GM12878 (cell line): ENCODE measurements around the gene CCS. TPM values are rescaled to one million over a fixed set of nuclear protein-coding genes. Genes with fewer than 3 reads are reported as not detected.

ENCODE experiments used
- ATAC-seq: fragments of 200-7000 bp; cut with Tn5 transposase; 3 replicates; pipeline ENCODE4 v1.9.1; 2020; ENCODE audit warnings: mild to moderate bottlenecking, moderate library complexity
- BruUV-seq: library from RNA; stranded (reverse); fragments of 400-500 nt; replicated peaks from 2 replicates; lab custom pipeline; 2021; lab: Mats Ljungman, UMichigan
- CTCF ChIA-PET: fragments of 300-600 bp; sonication (Branson Sonifier 250); formaldehyde crosslinking; extraction: SDS; loops from one replicate; lab custom pipeline; 2021; ENCODE audit warnings: inconsistent platforms; lab: Yijun Ruan, JAX
- POLR2A ChIA-PET: fragments of 350-600 bp; formaldehyde crosslinking; extraction: SDS; loops from one replicate; lab custom pipeline; 2021; ENCODE audit warnings: inconsistent platforms; lab: Charles Lee
- RAD21 ChIA-PET: fragments of 300-600 bp; sonication (Branson Sonifier 250); formaldehyde crosslinking; loops from one replicate; lab custom pipeline; 2023; ENCODE audit warnings: antibody characterized with exemption; ENCODE audit not compliant: unreplicated experiment; lab: Charles Lee
- SMC1A ChIA-PET: fragments of 300-600 bp; sonication (Branson Sonifier 250); formaldehyde crosslinking; loops from one replicate; lab custom pipeline; 2023; ENCODE audit not compliant: unreplicated experiment, uncharacterized antibody; lab: Charles Lee
- DNase-seq: peaks from one replicate; pipeline ENCODE4 v3.0.0-alpha.2; 2011; ENCODE audit warnings: low read depth, low spot score
- FAIRE-seq: peaks from 3 replicates; lab custom pipeline; 2011; peaks lifted over from hg19 to GRCh38; lab: Jason Lieb, UNC
- H2AFZ ChIP-seq: 2 replicates; pipeline ENCODE4 v1.6.0; 2011; ENCODE audit warnings: low read depth, low read length, control low read depth; ENCODE audit not compliant: control insufficient read depth
- H3K27ac ChIP-seq: 2 replicates; pipeline ENCODE4 v1.5.1; 2011; ENCODE audit warnings: control low read depth; ENCODE audit not compliant: control insufficient read depth, insufficient read depth
- H3K27me3 ChIP-seq, 2 experiments: replicated peaks in 1 of 2; 2 replicates each; pipeline versions ENCODE4 v1.6.0 to v1.6.1; 2011; ENCODE audit warnings: low read length in 1 of 2; ENCODE audit not compliant: control insufficient read depth in 2 of 2, insufficient read depth in 2 of 2
- H3K36me3 ChIP-seq, 2 experiments: 2 replicates each; pipeline ENCODE4 v1.5.1; 2011; ENCODE audit warnings: low read length in 1 of 2; ENCODE audit not compliant: control insufficient read depth in 2 of 2, insufficient read depth in 2 of 2
- H3K4me1 ChIP-seq: 2 replicates; pipeline ENCODE4 v1.6.1; 2011; ENCODE audit warnings: mild to moderate bottlenecking, low read length, moderate library complexity, mixed read lengths; ENCODE audit not compliant: control insufficient read depth, insufficient read depth
- H3K4me2 ChIP-seq: 2 replicates; pipeline ENCODE4 v1.6.0; 2011; ENCODE audit warnings: control low read depth; ENCODE audit not compliant: control insufficient read depth, insufficient read depth
- H3K4me3 ChIP-seq: fragments of 200-600 bp; sonication (generic); 2 replicates; pipeline ENCODE4 v1.5.1; 2016
- H3K79me2 ChIP-seq: 2 replicates; pipeline ENCODE4 v1.6.0; 2011; ENCODE audit warnings: low read length; ENCODE audit not compliant: control insufficient read depth, insufficient read depth
- H3K9ac ChIP-seq: 2 replicates; pipeline ENCODE4 v1.8.0; 2011; ENCODE audit warnings: low read length, control low read depth, mixed read lengths; ENCODE audit not compliant: control insufficient read depth, insufficient read depth
- H3K9me3 ChIP-seq: replicated peaks from 3 replicates; pipeline ENCODE4 v1.5.1; 2011; ENCODE audit warnings: mild to moderate bottlenecking, low read length; ENCODE audit not compliant: control insufficient read depth, insufficient read depth
- H4K20me1 ChIP-seq: 2 replicates; pipeline ENCODE4 v1.6.0; 2011; ENCODE audit not compliant: control insufficient read depth, insufficient read depth
- CBFB ChIP-seq: IDR thresholded peaks from 2 replicates; pipeline ENCODE4 v1.6.1; 2016; ENCODE audit warnings: antibody characterized with exemption, low read depth
- E2F4 ChIP-seq: IDR thresholded peaks from 2 replicates; pipeline ENCODE4 v1.6.1; 2012; ENCODE audit warnings: low read depth, low read length, improper control_type of control experiment
- EP300 ChIP-seq, 2 experiments: fragments of 150-350 bp in 1 of 2; IDR thresholded peaks; 2 replicates each; pipeline ENCODE4 v1.6.1; 2011 to 2012; ENCODE audit warnings: low read depth in 2 of 2, low read length in 2 of 2, borderline replicate concordance in 1 of 2, improper control_type of control experiment in 1 of 2, inconsistent platforms in 1 of 2; ENCODE audit not compliant: control insufficient read depth in 1 of 2
- FOXM1 ChIP-seq: IDR thresholded peaks from 2 replicates; pipeline ENCODE4 v1.6.1; 2012; ENCODE audit warnings: low read depth, mild to moderate bottlenecking, inconsistent platforms, low read length, moderate library complexity
- GABPA ChIP-seq: IDR thresholded peaks from 2 replicates; pipeline ENCODE4 v1.6.1; 2014; ENCODE audit warnings: antibody characterized with exemption, low read depth, mild to moderate bottlenecking, inconsistent platforms
- HDAC6 ChIP-seq: fragments of 200-600 bp; sonication (generic); IDR thresholded peaks from one replicate; pipeline ENCODE4 v1.8.0; 2017; ENCODE audit warnings: antibody characterized with exemption; ENCODE audit not compliant: unreplicated experiment
- IKZF2 ChIP-seq, 2 experiments: fragments of 450-650 bp; IDR thresholded peaks; 2 replicates each; pipeline ENCODE4 v1.6.1; 2017; ENCODE audit warnings: mild to moderate bottlenecking in 2 of 2, moderate library complexity in 2 of 2
- KAT2A ChIP-seq: conservative IDR thresholded peaks from 2 replicates; pipeline ENCODE4 v1.6.1; 2011; ENCODE audit warnings: low read depth, low read length; ENCODE audit not compliant: control insufficient read depth
- POLR2AphosphoS5 ChIP-seq: IDR thresholded peaks from 2 replicates; pipeline ENCODE4 v1.6.1; 2011; ENCODE audit warnings: mild to moderate bottlenecking, low read length, inconsistent platforms
- USF2 ChIP-seq: IDR thresholded peaks from 2 replicates; pipeline ENCODE4 v1.6.1; 2011; ENCODE audit warnings: low read depth, low read length, improper control_type of control experiment, borderline replicate concordance
- WRNIP1 ChIP-seq: IDR thresholded peaks from 2 replicates; pipeline ENCODE4 v1.6.1; 2011; ENCODE audit warnings: low read depth, low read length, improper control_type of control experiment, borderline replicate concordance
- ZBTB11 ChIP-seq: fragments of 450-650 bp; formaldehyde crosslinking; IDR thresholded peaks from 2 replicates; pipeline ENCODE4 v1.5.0; 2022; ENCODE audit warnings: mild to moderate bottlenecking, missing genetic modification characterization
- WGBS: methylation state at CpG from one replicate; pipeline ENCODE4 v1.1.6; 2016; ENCODE audit warnings: low lambda C conversion rate; ENCODE audit not compliant: insufficient replicate concordance, insufficient coverage; ENCODE audit errors: missing lambda C conversion rate; 5-methylcytosine and 5-hydroxymethylcytosine counted together
- in situ Hi-C: fragments of 300-500 bp; cut with MboI; formaldehyde crosslinking; loops from 9 replicates; pipeline ENCODE4 v1.14.3; 2018; ENCODE audit warnings: mixed read lengths
- intact Hi-C: fragments of 100-400 bp; cut with micrococcal nuclease; formaldehyde crosslinking; loops from one replicate; pipeline ENCODE4 v1.14.2; 2022; ENCODE audit not compliant: unreplicated experiment
- polyA plus RNA-seq, 11 experiments: library from polyadenylated mRNA; depleted of rRNA in 4 of 11; unstranded in 6 of 11; stranded (reverse) in 5 of 11; fragments of >200 nt; fragmentation: Nextera tagmentation in 4 of 11; fragmentation: Illumina TruSeq in 1 of 11; extraction: Ambion mirVana in 4 of 11; extraction: Trizol in 1 of 11; gene quantifications; 1 replicate in 1 of 11; 2 replicates in 10 of 11; pipeline versions ENCODE4 v1.2.1 to v1.2.3, GENCODE V29; 2011 to 2016; ENCODE audit warnings: inconsistent platforms in 2 of 11, missing spikeins in 2 of 11, low read depth in 1 of 11
- total RNA-seq, 4 experiments: library from RNA; depleted of rRNA in 3 of 4; stranded (reverse); fragments of >200 nt in 3 of 4; fragmentation: Illumina TruSeq in 1 of 4; extraction: Trizol in 1 of 4; gene quantifications; 2 replicates each; pipeline versions ENCODE4 v1.2.1 to v1.2.3, GENCODE V29; 2013 to 2021

The CCS gene
- total and polyA plus RNA-seq, 10 of the 15 experiments (the other 5 are each of a cell fraction or from before 2014, with no cell fraction given): 1.5 to 44.2 (median 30.6) TPM

GRCh38 chr11:66643745-66644437 lies 50.9 kb downstream of the CCS start:
- Histone ChIP-seq H4K20me1 (peaks cover 21% of the 10 kb centered on the region), H3K27ac (no peak overlapping the region), H2AFZ (no peak overlapping the region), H3K36me3 (peaks cover 18 to 57% of the 10 kb centered on the region in 2 experiments), H3K4me2 (peak overlapping the region; percentile 67), H3K9me3 (no peaks in the 10 kb centered on the region), H3K9ac (no peak overlapping the region), H3K4me3 (no peak overlapping the region), H3K79me2 (peaks cover 86% of the 10 kb centered on the region), H3K4me1 (peaks cover 21% of the 10 kb centered on the region), H3K27me3 (no peaks in the 10 kb centered on the region)
- CTCF ChIA-PET: interaction anchor here (1.8 kb wide), 1 partner anchor 66 kb away, joined by 5 read pairs; no protein-coding TSS in a partner anchor
- intact Hi-C loops: no loop called here
- SMC1A ChIA-PET: interaction anchor here (1.1 to 1.3 kb wide), 2 partner anchors 34 to 64 kb away, joined by 3 to 4 read pairs; partner anchors contain the start of gene RBM4B
- POLR2A ChIA-PET: interaction anchor here (0.8 to 1.2 kb wide), 2 partner anchors 18 to 49 kb away, joined by 4 read pairs; no protein-coding TSS in a partner anchor
- ATAC-seq (no peak), FAIRE-seq (no peak), DNase-seq (no peak)
- in situ Hi-C loops: no loop called here
- RAD21 ChIA-PET: interaction anchor here (0.6 kb wide), 1 partner anchor 1310 kb away, joined by 3 read pairs; the partner anchor contains the start of gene DPF2
- BruUV-seq: no TSS peak
- 98% methylated on average over 22 of the region's 24 CpGs for WGBS
- TF ChIP-seq EP300 (IDR thresholded peaks at IDR 0.05; ENCODE audit: borderline replicate concordance in 1 of 2, control insufficient read depth in 1 of 2, low read depth in 2 of 2, low read length in 2 of 2) (no peak), FOXM1 (no peak), WRNIP1 (no peak), IKZF2 (IDR thresholded peaks at IDR 0.05) (no peak), E2F4 (no peak), KAT2A (no peak), GABPA (no peak), CBFB (no peak), HDAC6 (no peak), POLR2AphosphoS5 (peak; percentile 61), ZBTB11 (CRISPR knock-in tag) (no peak), USF2 (no peak)
